ENCODE results near the gene PCNX3. TPM values are rescaled to one million over a fixed set of nuclear protein-coding genes. Genes with fewer than 3 reads are reported as not detected.

PCNX3 gene
- total and polyA plus RNA-seq, 2 of the 13 experiments (the other 11 are each of a cell fraction or from before 2014, with no cell fraction given) = 16.2 to 23.0 TPM

DNA sequence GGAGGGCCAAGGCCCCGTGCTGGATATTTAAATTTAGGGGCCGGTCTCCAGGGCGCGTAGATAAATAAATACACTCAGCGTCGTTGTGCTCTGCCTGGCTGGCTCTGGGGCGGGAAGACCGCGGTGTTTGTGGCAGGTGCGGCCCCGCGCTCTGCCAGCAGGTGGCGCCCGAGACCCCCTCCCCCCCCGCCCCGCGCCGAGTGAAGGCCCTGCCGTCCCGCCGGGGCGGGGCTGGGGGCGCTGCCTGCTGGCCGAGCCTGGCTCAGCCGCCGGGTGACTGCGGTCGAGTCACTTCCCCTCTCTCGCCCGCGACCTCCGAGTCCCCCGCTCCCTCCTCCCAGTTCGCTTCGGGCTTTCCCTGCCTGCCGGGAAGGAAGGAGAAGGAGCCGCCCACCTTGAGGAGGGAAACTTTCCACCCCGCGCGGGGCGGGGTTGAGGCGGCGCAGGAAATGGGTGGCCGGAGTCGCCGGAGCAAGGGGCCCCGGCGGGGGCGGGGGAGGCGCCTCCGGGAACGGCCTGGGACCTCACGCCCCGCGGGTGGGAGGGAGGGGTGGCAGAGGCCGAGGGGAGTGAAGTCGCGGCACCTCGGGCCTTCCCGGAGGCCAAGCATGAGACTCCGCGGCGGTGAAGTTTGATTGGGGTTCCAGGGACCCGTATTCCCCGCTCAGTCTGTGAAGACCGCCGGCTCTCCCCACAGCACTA lies 41.3 kb upstream of the PCNX3 start (continued):
- TF ChIP-seq, protein P1, sequence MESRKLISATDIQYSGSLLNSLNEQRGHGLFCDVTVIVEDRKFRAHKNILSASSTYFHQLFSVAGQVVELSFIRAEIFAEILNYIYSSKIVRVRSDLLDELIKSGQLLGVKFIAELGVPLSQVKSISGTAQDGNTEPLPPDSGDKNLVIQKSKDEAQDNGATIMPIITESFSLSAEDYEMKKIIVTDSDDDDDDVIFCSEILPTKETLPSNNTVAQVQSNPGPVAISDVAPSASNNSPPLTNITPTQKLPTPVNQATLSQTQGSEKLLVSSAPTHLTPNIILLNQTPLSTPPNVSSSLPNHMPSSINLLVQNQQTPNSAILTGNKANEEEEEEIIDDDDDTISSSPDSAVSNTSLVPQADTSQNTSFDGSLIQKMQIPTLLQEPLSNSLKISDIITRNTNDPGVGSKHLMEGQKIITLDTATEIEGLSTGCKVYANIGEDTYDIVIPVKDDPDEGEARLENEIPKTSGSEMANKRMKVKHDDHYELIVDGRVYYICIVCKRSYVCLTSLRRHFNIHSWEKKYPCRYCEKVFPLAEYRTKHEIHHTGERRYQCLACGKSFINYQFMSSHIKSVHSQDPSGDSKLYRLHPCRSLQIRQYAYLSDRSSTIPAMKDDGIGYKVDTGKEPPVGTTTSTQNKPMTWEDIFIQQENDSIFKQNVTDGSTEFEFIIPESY (CRISPR knock-in tag; IDR thresholded peaks at IDR 0.05) = no peak
- TF ChIP-seq ZNF672 (CRISPR knock-in tag; IDR thresholded peaks at IDR 0.05) (no peak), ZNF235 (CRISPR knock-in tag; IDR thresholded peaks at IDR 0.05; ENCODE audit: borderline replicate concordance) (no peak; the same call in 1 of the 2 replicates), ZNF329 (CRISPR knock-in tag; IDR thresholded peaks at IDR 0.05; ENCODE audit: low read depth) (no peak), ZNF446 (CRISPR knock-in tag; IDR thresholded peaks at IDR 0.05) (no peak), KMT2B (CRISPR knock-in tag; IDR thresholded peaks at IDR 0.05) (no peak), ZNF557 (CRISPR knock-in tag; IDR thresholded peaks at IDR 0.05) (no peak), TBX2 (CRISPR knock-in tag; IDR thresholded peaks at IDR 0.05; ENCODE audit: borderline replicate concordance) (peak; percentile 54; the same call in 1 of the 2 replicates), POLR2AphosphoS5 (IDR thresholded peaks at IDR 0.05; ENCODE audit: low read depth, low read length) (no peak), DMAP1 (CRISPR knock-in tag; IDR thresholded peaks at IDR 0.05) (peak; percentile 51; the same call in 1 of the 2 replicates), FOXM1 (CRISPR knock-in tag; IDR thresholded peaks at IDR 0.05) (no peak), ZKSCAN8 (CRISPR knock-in tag; IDR thresholded peaks at IDR 0.05; ENCODE audit: borderline replicate concordance) (no peak), NR3C1 (CRISPR knock-in tag; IDR thresholded peaks at IDR 0.05) (no peak), SIN3A (IDR thresholded peaks at IDR 0.05; ENCODE audit: borderline replicate concordance, low read depth, low read length) (no peak; the same call in 1 of the 2 replicates), ZFP37 (CRISPR knock-in tag; IDR thresholded peaks at IDR 0.05; ENCODE audit: borderline replicate concordance) (no peak), TMF1 (CRISPR knock-in tag; IDR thresholded peaks at IDR 0.05; ENCODE audit: low read depth) (no peak), ZNF337 (CRISPR knock-in tag; IDR thresholded peaks at IDR 0.05; ENCODE audit: borderline replicate concordance, low read depth) (no peak)
- TF ChIP-seq, protein P2, sequence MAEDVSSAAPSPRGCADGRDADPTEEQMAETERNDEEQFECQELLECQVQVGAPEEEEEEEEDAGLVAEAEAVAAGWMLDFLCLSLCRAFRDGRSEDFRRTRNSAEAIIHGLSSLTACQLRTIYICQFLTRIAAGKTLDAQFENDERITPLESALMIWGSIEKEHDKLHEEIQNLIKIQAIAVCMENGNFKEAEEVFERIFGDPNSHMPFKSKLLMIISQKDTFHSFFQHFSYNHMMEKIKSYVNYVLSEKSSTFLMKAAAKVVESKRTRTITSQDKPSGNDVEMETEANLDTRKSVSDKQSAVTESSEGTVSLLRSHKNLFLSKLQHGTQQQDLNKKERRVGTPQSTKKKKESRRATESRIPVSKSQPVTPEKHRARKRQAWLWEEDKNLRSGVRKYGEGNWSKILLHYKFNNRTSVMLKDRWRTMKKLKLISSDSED (CRISPR knock-in tag; IDR thresholded peaks at IDR 0.05) = no peak
- TF ChIP-seq, protein P3, sequence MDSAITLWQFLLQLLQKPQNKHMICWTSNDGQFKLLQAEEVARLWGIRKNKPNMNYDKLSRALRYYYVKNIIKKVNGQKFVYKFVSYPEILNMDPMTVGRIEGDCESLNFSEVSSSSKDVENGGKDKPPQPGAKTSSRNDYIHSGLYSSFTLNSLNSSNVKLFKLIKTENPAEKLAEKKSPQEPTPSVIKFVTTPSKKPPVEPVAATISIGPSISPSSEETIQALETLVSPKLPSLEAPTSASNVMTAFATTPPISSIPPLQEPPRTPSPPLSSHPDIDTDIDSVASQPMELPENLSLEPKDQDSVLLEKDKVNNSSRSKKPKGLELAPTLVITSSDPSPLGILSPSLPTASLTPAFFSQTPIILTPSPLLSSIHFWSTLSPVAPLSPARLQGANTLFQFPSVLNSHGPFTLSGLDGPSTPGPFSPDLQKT (CRISPR knock-in tag; IDR thresholded peaks at IDR 0.05; ENCODE audit: borderline replicate concordance) = no peak
- TF ChIP-seq, protein P4, sequence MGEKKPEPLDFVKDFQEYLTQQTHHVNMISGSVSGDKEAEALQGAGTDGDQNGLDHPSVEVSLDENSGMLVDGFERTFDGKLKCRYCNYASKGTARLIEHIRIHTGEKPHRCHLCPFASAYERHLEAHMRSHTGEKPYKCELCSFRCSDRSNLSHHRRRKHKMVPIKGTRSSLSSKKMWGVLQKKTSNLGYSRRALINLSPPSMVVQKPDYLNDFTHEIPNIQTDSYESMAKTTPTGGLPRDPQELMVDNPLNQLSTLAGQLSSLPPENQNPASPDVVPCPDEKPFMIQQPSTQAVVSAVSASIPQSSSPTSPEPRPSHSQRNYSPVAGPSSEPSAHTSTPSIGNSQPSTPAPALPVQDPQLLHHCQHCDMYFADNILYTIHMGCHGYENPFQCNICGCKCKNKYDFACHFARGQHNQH (CRISPR knock-in tag; IDR thresholded peaks at IDR 0.05) = peak; percentile 69; the same call in 1 of the 2 replicates
- TF ChIP-seq, protein P5, sequence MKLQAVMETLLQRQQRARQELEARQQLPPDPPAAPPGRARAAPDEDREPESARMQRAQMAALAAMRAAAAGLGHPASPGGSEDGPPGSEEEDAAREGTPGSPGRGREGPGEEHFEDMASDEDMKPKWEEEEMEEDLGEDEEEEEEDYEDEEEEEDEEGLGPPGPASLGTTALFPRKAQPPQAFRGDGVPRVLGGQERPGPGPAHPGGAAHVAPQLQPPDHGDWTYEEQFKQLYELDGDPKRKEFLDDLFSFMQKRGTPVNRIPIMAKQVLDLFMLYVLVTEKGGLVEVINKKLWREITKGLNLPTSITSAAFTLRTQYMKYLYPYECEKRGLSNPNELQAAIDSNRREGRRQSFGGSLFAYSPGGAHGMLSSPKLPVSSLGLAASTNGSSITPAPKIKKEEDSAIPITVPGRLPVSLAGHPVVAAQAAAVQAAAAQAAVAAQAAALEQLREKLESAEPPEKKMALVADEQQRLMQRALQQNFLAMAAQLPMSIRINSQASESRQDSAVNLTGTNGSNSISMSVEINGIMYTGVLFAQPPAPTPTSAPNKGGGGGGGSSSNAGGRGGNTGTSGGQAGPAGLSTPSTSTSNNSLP (IDR thresholded peaks at IDR 0.05; ENCODE audit: low read depth, low read length) = no peak
- TF ChIP-seq, protein P6, sequence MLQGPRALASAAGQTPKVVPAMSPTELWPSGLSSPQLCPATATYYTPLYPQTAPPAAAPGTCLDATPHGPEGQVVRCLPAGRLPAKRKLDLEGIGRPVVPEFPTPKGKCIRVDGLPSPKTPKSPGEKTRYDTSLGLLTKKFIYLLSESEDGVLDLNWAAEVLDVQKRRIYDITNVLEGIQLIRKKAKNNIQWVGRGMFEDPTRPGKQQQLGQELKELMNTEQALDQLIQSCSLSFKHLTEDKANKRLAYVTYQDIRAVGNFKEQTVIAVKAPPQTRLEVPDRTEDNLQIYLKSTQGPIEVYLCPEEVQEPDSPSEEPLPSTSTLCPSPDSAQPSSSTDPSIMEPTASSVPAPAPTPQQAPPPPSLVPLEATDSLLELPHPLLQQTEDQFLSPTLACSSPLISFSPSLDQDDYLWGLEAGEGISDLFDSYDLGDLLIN (CRISPR knock-in tag; IDR thresholded peaks at IDR 0.05; ENCODE audit: borderline replicate concordance) = no peak
